Esophagus muscularis mucosa (tissue), 4 donors: ENCODE measurements around the gene ADK.

ENCODE experiments used
- EP300 ChIP-seq: sonication (generic); formaldehyde crosslinking; IDR thresholded peaks from one replicate; pipeline ENCODE4 v1.6.1; 2017; ENCODE audit warnings: antibody characterized with exemption
- POLR2A ChIP-seq: fragments of 450-650 bp; IDR thresholded peaks from one replicate; pipeline ENCODE4 v1.6.1; 2017; ENCODE audit warnings: antibody characterized with exemption, moderate library complexity, mild to moderate bottlenecking, low read depth
- POLR2AphosphoS5 ChIP-seq, 2 donors: sonication (generic); formaldehyde crosslinking; IDR thresholded peaks; one replicate each; pipeline ENCODE4 v1.6.1; 2017; ENCODE audit warnings: antibody characterized with exemption in 2 of 2
- TF ChIP-seq, protein P1 (sequence below), 3 experiments: fragments of 200-600 bp in 2 of 3; fragments of 450-650 bp in 1 of 3; sonication (generic) in 2 of 3; IDR thresholded peaks; one replicate each; pipeline ENCODE4 v1.5.1; 2017 to 2019; ENCODE audit warnings: antibody characterized with exemption in 3 of 3, mild to moderate bottlenecking in 2 of 3, moderate library complexity in 1 of 3

DNA sequence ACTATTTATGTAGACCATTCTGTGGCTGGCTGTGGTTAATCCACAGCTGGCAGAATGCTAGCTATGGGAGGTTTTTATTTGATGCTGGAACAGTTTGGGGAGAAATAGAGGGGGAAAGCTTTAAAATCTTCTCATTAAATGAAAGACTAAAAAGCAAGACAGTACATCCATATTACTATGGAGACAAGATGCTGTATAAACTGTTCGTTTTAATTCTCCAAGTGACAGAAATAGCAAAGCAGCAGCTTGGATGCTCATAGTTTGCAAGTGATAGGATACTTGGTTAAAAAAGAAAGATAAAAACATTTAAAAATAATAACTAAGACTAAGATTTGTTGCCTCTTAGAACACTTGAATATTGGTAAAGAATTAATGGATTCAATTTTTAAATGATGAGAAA is 370.5 kb downstream of the ADK start:
- TF ChIP-seq, protein P1, sequence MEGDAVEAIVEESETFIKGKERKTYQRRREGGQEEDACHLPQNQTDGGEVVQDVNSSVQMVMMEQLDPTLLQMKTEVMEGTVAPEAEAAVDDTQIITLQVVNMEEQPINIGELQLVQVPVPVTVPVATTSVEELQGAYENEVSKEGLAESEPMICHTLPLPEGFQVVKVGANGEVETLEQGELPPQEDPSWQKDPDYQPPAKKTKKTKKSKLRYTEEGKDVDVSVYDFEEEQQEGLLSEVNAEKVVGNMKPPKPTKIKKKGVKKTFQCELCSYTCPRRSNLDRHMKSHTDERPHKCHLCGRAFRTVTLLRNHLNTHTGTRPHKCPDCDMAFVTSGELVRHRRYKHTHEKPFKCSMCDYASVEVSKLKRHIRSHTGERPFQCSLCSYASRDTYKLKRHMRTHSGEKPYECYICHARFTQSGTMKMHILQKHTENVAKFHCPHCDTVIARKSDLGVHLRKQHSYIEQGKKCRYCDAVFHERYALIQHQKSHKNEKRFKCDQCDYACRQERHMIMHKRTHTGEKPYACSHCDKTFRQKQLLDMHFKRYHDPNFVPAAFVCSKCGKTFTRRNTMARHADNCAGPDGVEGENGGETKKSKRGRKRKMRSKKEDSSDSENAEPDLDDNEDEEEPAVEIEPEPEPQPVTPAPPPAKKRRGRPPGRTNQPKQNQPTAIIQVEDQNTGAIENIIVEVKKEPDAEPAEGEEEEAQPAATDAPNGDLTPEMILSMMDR (IDR thresholded peaks at IDR 0.05), result no peak
- TF ChIP-seq POLR2AphosphoS5 (IDR thresholded peaks at IDR 0.05), result no peak
- no peak for TF ChIP-seq POLR2A
- TF ChIP-seq EP300, result no peak
